OCI-LY1 (cell line): ENCODE measurements around the gene PARD3B.

Source experiments
- CTCF ChIP-seq: fragments of 200-600 bp; sonication (generic), shearing (Covaris generic); IDR thresholded peaks from 2 replicates; pipeline ENCODE4 v1.5.1; 2017; ENCODE audit warnings: mild to moderate bottlenecking, antibody characterized with exemption, low read length, moderate library complexity, mixed read lengths
- EZH2 ChIP-seq: fragments of 200-600 bp; sonication (generic), shearing (Covaris generic); IDR thresholded peaks from 2 replicates; pipeline ENCODE4 v1.8.0; 2017; ENCODE audit warnings: borderline replicate concordance, mixed run types, mild to moderate bottlenecking, antibody characterized with exemption, low read length, moderate library complexity, mixed read lengths

GRCh38 chr2:204914708-204915107, 369.4 kb downstream of the PARD3B start:
- no peak for TF ChIP-seq CTCF
- no peak for TF ChIP-seq EZH2
